ENCODE measurements around the gene FILIP1L.

Gene FILIP1L

DNA sequence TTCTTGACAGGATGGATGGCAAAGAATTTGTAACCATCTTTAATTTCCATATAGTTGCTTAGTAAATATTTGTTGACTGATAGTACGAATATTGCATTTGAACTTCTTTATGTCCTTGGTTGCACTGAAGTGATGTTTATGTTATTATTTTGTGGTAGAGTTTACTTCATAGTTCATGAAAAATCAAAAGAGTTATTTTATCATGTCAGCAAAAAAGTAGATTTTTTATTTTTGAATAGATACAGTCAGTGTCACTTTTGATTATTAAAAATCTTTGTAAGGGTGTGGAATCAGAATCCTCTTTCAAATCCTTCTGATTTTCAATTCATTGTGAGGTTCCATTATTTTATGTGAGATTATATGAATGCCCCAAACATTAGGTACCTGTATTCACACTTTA is 35.0 kb downstream of the FILIP1L start:
- TF ChIP-seq TCF4 (CRISPR knock-in tag; IDR thresholded peaks at IDR 0.05; ENCODE audit: borderline replicate concordance) (no peak), GLIS3 (CRISPR knock-in tag; IDR thresholded peaks at IDR 0.05) (no peak), PPARA (CRISPR knock-in tag; IDR thresholded peaks at IDR 0.05; ENCODE audit: borderline replicate concordance) (no peak), SNAI2 (CRISPR knock-in tag; IDR thresholded peaks at IDR 0.05) (no peak), ZNF70 (CRISPR knock-in tag; IDR thresholded peaks at IDR 0.05) (no peak), POU6F1 (CRISPR knock-in tag; IDR thresholded peaks at IDR 0.05; ENCODE audit: borderline replicate concordance, low read depth) (no peak), ZFP3 (CRISPR knock-in tag; IDR thresholded peaks at IDR 0.05) (no peak), OSR1 (CRISPR knock-in tag; IDR thresholded peaks at IDR 0.05) (no peak), ESRRG (CRISPR knock-in tag; IDR thresholded peaks at IDR 0.05) (no peak), BACH2 (CRISPR knock-in tag; IDR thresholded peaks at IDR 0.05; ENCODE audit: borderline replicate concordance) (no peak), ZNF565 (CRISPR knock-in tag; conservative IDR thresholded peaks at IDR 0.05; ENCODE audit: low read depth) (no peak), ZFP30 (CRISPR knock-in tag; IDR thresholded peaks at IDR 0.05) (no peak), RARB (CRISPR knock-in tag; IDR thresholded peaks at IDR 0.05) (no peak)
- TF ChIP-seq, protein P1, sequence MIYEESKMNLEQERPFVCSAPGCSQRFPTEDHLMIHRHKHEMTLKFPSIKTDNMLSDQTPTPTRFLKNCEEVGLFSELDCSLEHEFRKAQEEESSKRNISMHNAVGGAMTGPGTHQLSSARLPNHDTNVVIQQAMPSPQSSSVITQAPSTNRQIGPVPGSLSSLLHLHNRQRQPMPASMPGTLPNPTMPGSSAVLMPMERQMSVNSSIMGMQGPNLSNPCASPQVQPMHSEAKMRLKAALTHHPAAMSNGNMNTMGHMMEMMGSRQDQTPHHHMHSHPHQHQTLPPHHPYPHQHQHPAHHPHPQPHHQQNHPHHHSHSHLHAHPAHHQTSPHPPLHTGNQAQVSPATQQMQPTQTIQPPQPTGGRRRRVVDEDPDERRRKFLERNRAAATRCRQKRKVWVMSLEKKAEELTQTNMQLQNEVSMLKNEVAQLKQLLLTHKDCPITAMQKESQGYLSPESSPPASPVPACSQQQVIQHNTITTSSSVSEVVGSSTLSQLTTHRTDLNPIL (CRISPR knock-in tag; IDR thresholded peaks at IDR 0.05; ENCODE audit: low read depth): no peak
- TF ChIP-seq, protein P2, sequence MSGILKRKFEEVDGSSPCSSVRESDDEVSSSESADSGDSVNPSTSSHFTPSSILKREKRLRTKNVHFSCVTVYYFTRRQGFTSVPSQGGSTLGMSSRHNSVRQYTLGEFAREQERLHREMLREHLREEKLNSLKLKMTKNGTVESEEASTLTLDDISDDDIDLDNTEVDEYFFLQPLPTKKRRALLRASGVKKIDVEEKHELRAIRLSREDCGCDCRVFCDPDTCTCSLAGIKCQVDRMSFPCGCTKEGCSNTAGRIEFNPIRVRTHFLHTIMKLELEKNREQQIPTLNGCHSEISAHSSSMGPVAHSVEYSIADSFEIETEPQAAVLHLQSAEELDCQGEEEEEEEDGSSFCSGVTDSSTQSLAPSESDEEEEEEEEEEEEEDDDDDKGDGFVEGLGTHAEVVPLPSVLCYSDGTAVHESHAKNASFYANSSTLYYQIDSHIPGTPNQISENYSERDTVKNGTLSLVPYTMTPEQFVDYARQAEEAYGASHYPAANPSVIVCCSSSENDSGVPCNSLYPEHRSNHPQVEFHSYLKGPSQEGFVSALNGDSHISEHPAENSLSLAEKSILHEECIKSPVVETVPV (CRISPR knock-in tag; IDR thresholded peaks at IDR 0.05): no peak
- ATAC-seq: no peak

DNA sequence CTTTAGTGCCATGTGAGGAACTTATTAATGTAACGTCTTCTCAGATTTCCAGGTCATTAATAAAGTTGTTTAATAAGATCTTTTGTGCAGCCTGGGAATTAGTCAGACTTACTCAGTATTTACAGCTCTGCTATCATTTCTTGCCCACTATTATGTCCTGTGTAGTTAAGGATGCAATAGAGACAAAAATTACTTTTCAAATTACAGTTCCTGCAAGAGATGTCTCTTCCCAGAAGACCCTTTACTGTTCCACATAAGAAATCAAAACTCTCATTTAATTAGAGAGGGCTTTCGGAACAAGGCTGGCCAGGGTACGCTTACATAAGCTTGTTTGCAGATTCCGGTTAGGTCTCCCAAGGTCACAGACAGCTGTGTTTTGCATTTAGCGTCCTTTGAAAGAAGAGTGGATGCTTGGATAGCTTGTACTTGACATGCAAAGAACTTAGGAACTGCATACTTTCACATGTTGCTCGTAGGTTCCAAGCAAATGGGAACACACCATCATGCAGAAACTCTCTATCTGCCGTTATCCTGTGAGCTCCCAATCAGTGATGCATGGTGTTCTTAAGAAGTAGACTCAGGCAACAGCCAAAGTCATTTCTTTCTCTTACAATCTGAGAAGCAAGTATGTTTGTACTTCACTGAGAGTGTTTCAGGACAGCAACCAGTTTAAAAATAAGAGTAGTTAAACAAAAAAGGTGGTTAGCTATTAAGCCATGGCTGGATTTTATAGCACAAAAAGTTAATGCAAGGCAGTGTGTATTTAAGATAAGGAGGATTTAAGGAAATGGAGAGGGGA is 37.4 kb downstream of the FILIP1L start:
- TF ChIP-seq, protein P3, sequence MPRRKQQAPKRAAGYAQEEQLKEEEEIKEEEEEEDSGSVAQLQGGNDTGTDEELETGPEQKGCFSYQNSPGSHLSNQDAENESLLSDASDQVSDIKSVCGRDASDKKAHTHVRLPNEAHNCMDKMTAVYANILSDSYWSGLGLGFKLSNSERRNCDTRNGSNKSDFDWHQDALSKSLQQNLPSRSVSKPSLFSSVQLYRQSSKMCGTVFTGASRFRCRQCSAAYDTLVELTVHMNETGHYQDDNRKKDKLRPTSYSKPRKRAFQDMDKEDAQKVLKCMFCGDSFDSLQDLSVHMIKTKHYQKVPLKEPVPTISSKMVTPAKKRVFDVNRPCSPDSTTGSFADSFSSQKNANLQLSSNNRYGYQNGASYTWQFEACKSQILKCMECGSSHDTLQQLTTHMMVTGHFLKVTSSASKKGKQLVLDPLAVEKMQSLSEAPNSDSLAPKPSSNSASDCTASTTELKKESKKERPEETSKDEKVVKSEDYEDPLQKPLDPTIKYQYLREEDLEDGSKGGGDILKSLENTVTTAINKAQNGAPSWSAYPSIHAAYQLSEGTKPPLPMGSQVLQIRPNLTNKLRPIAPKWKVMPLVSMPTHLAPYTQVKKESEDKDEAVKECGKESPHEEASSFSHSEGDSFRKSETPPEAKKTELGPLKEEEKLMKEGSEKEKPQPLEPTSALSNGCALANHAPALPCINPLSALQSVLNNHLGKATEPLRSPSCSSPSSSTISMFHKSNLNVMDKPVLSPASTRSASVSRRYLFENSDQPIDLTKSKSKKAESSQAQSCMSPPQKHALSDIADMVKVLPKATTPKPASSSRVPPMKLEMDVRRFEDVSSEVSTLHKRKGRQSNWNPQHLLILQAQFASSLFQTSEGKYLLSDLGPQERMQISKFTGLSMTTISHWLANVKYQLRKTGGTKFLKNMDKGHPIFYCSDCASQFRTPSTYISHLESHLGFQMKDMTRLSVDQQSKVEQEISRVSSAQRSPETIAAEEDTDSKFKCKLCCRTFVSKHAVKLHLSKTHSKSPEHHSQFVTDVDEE (CRISPR knock-in tag; IDR thresholded peaks at IDR 0.05): no peak
- TF ChIP-seq ZC3H10 (CRISPR knock-in tag; IDR thresholded peaks at IDR 0.05) (no peak), ZNF8 (CRISPR knock-in tag; IDR thresholded peaks at IDR 0.05) (no peak), BACH2 (CRISPR knock-in tag; IDR thresholded peaks at IDR 0.05; ENCODE audit: borderline replicate concordance) (no peak), RARB (CRISPR knock-in tag; IDR thresholded peaks at IDR 0.05) (no peak), ZFP3 (CRISPR knock-in tag; IDR thresholded peaks at IDR 0.05) (no peak), TCF4 (CRISPR knock-in tag; IDR thresholded peaks at IDR 0.05; ENCODE audit: borderline replicate concordance) (no peak), ZNF70 (CRISPR knock-in tag; IDR thresholded peaks at IDR 0.05) (no peak), ESRRG (CRISPR knock-in tag; IDR thresholded peaks at IDR 0.05) (no peak), ARNTL (CRISPR knock-in tag; IDR thresholded peaks at IDR 0.05; ENCODE audit: borderline replicate concordance, low read depth) (no peak), OSR1 (CRISPR knock-in tag; IDR thresholded peaks at IDR 0.05) (no peak), SNAI2 (CRISPR knock-in tag; IDR thresholded peaks at IDR 0.05) (no peak)
- TF ChIP-seq, protein P4, sequence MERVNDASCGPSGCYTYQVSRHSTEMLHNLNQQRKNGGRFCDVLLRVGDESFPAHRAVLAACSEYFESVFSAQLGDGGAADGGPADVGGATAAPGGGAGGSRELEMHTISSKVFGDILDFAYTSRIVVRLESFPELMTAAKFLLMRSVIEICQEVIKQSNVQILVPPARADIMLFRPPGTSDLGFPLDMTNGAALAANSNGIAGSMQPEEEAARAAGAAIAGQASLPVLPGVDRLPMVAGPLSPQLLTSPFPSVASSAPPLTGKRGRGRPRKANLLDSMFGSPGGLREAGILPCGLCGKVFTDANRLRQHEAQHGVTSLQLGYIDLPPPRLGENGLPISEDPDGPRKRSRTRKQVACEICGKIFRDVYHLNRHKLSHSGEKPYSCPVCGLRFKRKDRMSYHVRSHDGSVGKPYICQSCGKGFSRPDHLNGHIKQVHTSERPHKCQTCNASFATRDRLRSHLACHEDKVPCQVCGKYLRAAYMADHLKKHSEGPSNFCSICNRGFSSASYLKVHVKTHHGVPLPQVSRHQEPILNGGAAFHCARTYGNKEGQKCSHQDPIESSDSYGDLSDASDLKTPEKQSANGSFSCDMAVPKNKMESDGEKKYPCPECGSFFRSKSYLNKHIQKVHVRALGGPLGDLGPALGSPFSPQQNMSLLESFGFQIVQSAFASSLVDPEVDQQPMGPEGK (CRISPR knock-in tag; IDR thresholded peaks at IDR 0.05; ENCODE audit: borderline replicate concordance): no peak
- no peak for ATAC-seq
